DND-41 (cell line): ENCODE results near the gene FOXD1.

Experiments
- ATAC-seq: fragments of 200-7000 bp; cut with Tn5 transposase; 3 replicates; pipeline ENCODE4 v1.9.1; 2021; ENCODE audit warnings: low read depth; ENCODE audit not compliant: insufficient read depth
- DNase-seq: peaks from one replicate; pipeline ENCODE4 v3.0.0-alpha.2; 2020
- H2AFZ ChIP-seq: 2 replicates; pipeline ENCODE4 v1.6.0; 2012; ENCODE audit warnings: low read depth, low read length
- H3K27ac ChIP-seq: 2 replicates; pipeline ENCODE4 v1.5.1; 2012; ENCODE audit warnings: low read length, inconsistent platforms
- H3K27me3 ChIP-seq: fragments of 200-600 bp; sonication (generic); 2 replicates; pipeline ENCODE4 v1.6.0; 2012; ENCODE audit warnings: low read length, mild to moderate bottlenecking, inconsistent platforms; ENCODE audit not compliant: insufficient read depth, poor library complexity
- H3K36me3 ChIP-seq: 2 replicates; pipeline ENCODE4 v1.5.1; 2012; ENCODE audit warnings: low read length, inconsistent platforms; ENCODE audit not compliant: insufficient read depth
- H3K4me1 ChIP-seq: 2 replicates; pipeline ENCODE4 v1.5.1; 2012; ENCODE audit warnings: mild to moderate bottlenecking, low read length; ENCODE audit not compliant: insufficient read depth
- H3K4me2 ChIP-seq: 2 replicates; pipeline ENCODE4 v1.6.0; 2012; ENCODE audit warnings: mild to moderate bottlenecking, moderate library complexity, low read length, inconsistent platforms; ENCODE audit not compliant: insufficient read depth
- H3K4me3 ChIP-seq, 2 experiments: fragments of 200-600 bp in 1 of 2; shearing (Covaris generic) in 1 of 2; 2 replicates each; pipeline ENCODE4 v1.5.1; 2012 to 2016; ENCODE audit warnings: inconsistent platforms in 2 of 2, low read length in 2 of 2, mild to moderate bottlenecking in 2 of 2, low read depth in 1 of 2, moderate library complexity in 1 of 2
- H3K79me2 ChIP-seq: 2 replicates; pipeline ENCODE4 v1.6.0; 2012; ENCODE audit warnings: low read length, inconsistent platforms; ENCODE audit not compliant: insufficient read depth
- H3K9ac ChIP-seq: 2 replicates; pipeline ENCODE4 v1.6.0; 2012; ENCODE audit warnings: low read depth, mild to moderate bottlenecking, inconsistent platforms, low read length, moderate library complexity
- H3K9me3 ChIP-seq: 2 replicates; pipeline ENCODE4 v1.5.1; 2012; ENCODE audit warnings: low read length, moderate library complexity, mild to moderate bottlenecking, inconsistent platforms; ENCODE audit not compliant: insufficient read depth, severe bottlenecking
- H4K20me1 ChIP-seq: 2 replicates; pipeline ENCODE4 v1.6.0; 2012; ENCODE audit warnings: low read length; ENCODE audit not compliant: insufficient read depth
- CTCF ChIP-seq: IDR thresholded peaks from 2 replicates; pipeline ENCODE4 v1.5.1; 2012; ENCODE audit warnings: borderline replicate concordance, low read length, moderate library complexity, mild to moderate bottlenecking; ENCODE audit not compliant: poor library complexity, severe bottlenecking; ENCODE audit errors: extremely low read depth
- EZH2 ChIP-seq: IDR thresholded peaks from 3 replicates; pipeline ENCODE4 v1.6.1; 2012; ENCODE audit warnings: borderline replicate concordance, low read depth, mild to moderate bottlenecking, moderate library complexity, low read length, inconsistent platforms; ENCODE audit not compliant: severe bottlenecking

The FOXD1 gene

GRCh38 chr5:73433272-73433981 lies 15.2 kb downstream of the FOXD1 start:
- no peak overlapping the region for H3K4me2 ChIP-seq
- no peaks in the 10 kb centered on the region for H3K9me3 ChIP-seq
- no peak overlapping the region for H2AFZ ChIP-seq
- no peaks in the 10 kb centered on the region for H3K27me3 ChIP-seq
- H3K79me2 ChIP-seq = no peaks in the 10 kb centered on the region
- ATAC-seq = no peak
- no peaks in the 10 kb centered on the region for H3K36me3 ChIP-seq
- no peaks in the 10 kb centered on the region for H3K4me1 ChIP-seq
- no peak for DNase-seq
- H3K4me3 ChIP-seq = no peak overlapping the region
- H3K27ac ChIP-seq = no peak overlapping the region
- no peaks in the 10 kb centered on the region for H4K20me1 ChIP-seq
- H3K9ac ChIP-seq = no peak overlapping the region
- no peak for TF ChIP-seq EZH2
- no peak for TF ChIP-seq CTCF

- no peaks in the 10 kb centered on the region for H3K9me3 ChIP-seq
- H3K4me1 ChIP-seq = no peaks in the 10 kb centered on the region
- H4K20me1 ChIP-seq = no peaks in the 10 kb centered on the region
- TF ChIP-seq CTCF = no peak
- no peak for TF ChIP-seq EZH2
- H3K36me3 ChIP-seq = no peaks in the 10 kb centered on the region
- no peak overlapping the region for H2AFZ ChIP-seq
- H3K4me2 ChIP-seq = no peak overlapping the region
- H3K27me3 ChIP-seq = no peaks in the 10 kb centered on the region
- no peak overlapping the region for H3K4me3 ChIP-seq
- H3K79me2 ChIP-seq = no peaks in the 10 kb centered on the region
- H3K27ac ChIP-seq = no peak overlapping the region
- DNase-seq (no peak), ATAC-seq (no peak)
- H3K9ac ChIP-seq = no peak overlapping the region
These were observed 17.2 kb downstream of the FOXD1 start for GRCh38 chr5:73431204-73431851.

GRCh38 chr5:73426034-73426433 lies 22.5 kb downstream of the FOXD1 start:
- H3K4me3 ChIP-seq = no peak overlapping the region
- H3K4me1 ChIP-seq = no peaks in the 10 kb centered on the region
- no peak overlapping the region for H2AFZ ChIP-seq
- no peak overlapping the region for H3K4me2 ChIP-seq
- no peaks in the 10 kb centered on the region for H3K36me3 ChIP-seq
- H3K27ac ChIP-seq = no peak overlapping the region
- DNase-seq (no peak), ATAC-seq (no peak)
- H3K79me2 ChIP-seq = no peaks in the 10 kb centered on the region
- no peaks in the 10 kb centered on the region for H3K27me3 ChIP-seq
- no peaks in the 10 kb centered on the region for H4K20me1 ChIP-seq
- H3K9ac ChIP-seq = no peak overlapping the region
- no peaks in the 10 kb centered on the region for H3K9me3 ChIP-seq
- TF ChIP-seq CTCF (no peak), EZH2 (no peak)
